Thyroid gland (tissue), 4 donors: ENCODE measurements around the gene CFL1. TPM values are rescaled to one million over a fixed set of nuclear protein-coding genes. Genes with fewer than 3 reads are reported as not detected.

Experiments
- DNase-seq, 2 donors: peaks; one replicate each; pipeline ENCODE4 v3.0.0-alpha.2; 2019
- H3K27ac ChIP-seq, 3 donors: fragments of 200-600 bp; sonication (generic); 1 replicate in 2 of 3; 2 replicates in 1 of 3; pipeline ENCODE4 v1.5.1; 2016 to 2019; ENCODE audit warnings: mild to moderate bottlenecking in 1 of 3, moderate library complexity in 1 of 3
- H3K27me3 ChIP-seq: fragments of 200-600 bp; sonication (generic); one replicate; pipeline ENCODE4 v1.5.1; 2019
- H3K36me3 ChIP-seq, 2 donors: fragments of 200-600 bp; sonication (generic); one replicate each; pipeline ENCODE4 v1.5.1; 2016 to 2019
- H3K4me1 ChIP-seq, 2 donors: fragments of 200-600 bp; sonication (generic); one replicate each; pipeline ENCODE4 v1.5.1; 2017 to 2019
- H3K4me3 ChIP-seq, 3 donors: fragments of 200-600 bp; sonication (generic); replicated peaks in 1 of 3; 1 replicate in 2 of 3; 2 replicates in 1 of 3; pipeline ENCODE4 v1.5.1; 2016; ENCODE audit warnings: mild to moderate bottlenecking in 1 of 3
- H3K9me3 ChIP-seq: fragments of 200-600 bp; sonication (generic); one replicate; pipeline ENCODE4 v1.5.1; 2017
- POLR2A ChIP-seq, 2 donors: fragments of 450-650 bp; IDR thresholded peaks; one replicate each; pipeline ENCODE4 v1.6.1; 2017; ENCODE audit warnings: antibody characterized with exemption in 2 of 2, mild to moderate bottlenecking in 2 of 2, moderate library complexity in 1 of 2
- WGBS, 2 donors: methylation state at CpG; one replicate each; pipeline ENCODE4 v1.1.5; 2017; 5-methylcytosine and 5-hydroxymethylcytosine counted together
- intact Hi-C: fragments of 100-400 bp; cut with DNase I; formaldehyde crosslinking; loops from one replicate; pipeline ENCODE4 v1.15.1; 2023
- total RNA-seq, 4 donors: library from RNA; depleted of rRNA; stranded (reverse); fragments of >200 nt; gene quantifications; one replicate each; pipeline ENCODE4 v1.2.3, GENCODE V29; 2016
- TF ChIP-seq, protein P1 (sequence below), 6 experiments: fragments of 200-600 bp in 3 of 6; fragments of 450-650 bp in 3 of 6; sonication (generic) in 3 of 6; IDR thresholded peaks; one replicate each; pipeline ENCODE4 v1.5.1; 2016 to 2019; ENCODE audit warnings: antibody characterized with exemption in 6 of 6, mild to moderate bottlenecking in 2 of 6, inconsistent platforms in 1 of 6, moderate library complexity in 1 of 6

Gene CFL1
- 100 to 1,000 TPM; 330 to 581 (median 494) TPM for total RNA-seq

- Histone ChIP-seq H3K27ac (peak within 1 kb of the TSS; percentile 92 to 100 (median 99)), H3K4me3 (peak within 1 kb of the TSS; percentile 88 to 99 (median 98)), H3K36me3 (peaks cover 31 to 35% of the 10 kb centered on the region in 2 donors), H3K27me3 (no peaks in the 10 kb centered on the region), H3K9me3 (no peaks in the 10 kb centered on the region), H3K4me1 (peaks cover 17 to 38% of the 10 kb centered on the region in 2 donors)
- peak; percentile 77 to 98 for TF ChIP-seq POLR2A (IDR thresholded peaks at IDR 0.05)
- TF ChIP-seq, protein P1, sequence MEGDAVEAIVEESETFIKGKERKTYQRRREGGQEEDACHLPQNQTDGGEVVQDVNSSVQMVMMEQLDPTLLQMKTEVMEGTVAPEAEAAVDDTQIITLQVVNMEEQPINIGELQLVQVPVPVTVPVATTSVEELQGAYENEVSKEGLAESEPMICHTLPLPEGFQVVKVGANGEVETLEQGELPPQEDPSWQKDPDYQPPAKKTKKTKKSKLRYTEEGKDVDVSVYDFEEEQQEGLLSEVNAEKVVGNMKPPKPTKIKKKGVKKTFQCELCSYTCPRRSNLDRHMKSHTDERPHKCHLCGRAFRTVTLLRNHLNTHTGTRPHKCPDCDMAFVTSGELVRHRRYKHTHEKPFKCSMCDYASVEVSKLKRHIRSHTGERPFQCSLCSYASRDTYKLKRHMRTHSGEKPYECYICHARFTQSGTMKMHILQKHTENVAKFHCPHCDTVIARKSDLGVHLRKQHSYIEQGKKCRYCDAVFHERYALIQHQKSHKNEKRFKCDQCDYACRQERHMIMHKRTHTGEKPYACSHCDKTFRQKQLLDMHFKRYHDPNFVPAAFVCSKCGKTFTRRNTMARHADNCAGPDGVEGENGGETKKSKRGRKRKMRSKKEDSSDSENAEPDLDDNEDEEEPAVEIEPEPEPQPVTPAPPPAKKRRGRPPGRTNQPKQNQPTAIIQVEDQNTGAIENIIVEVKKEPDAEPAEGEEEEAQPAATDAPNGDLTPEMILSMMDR (IDR thresholded peaks at IDR 0.05), result peak in 1 of 6 experiments; percentile 5
- WGBS, 2 donors, result 0 to 1% methylated on average over 10 to 27 of the region's 92 CpGs
- DNase-seq, result peak; percentile 99
- intact Hi-C loops, result no loop called here
Observed at GRCh38 chr11:65857853-65858680, at the start of gene CFL1. Gene CFL1, minus strand, starts transcription at chr11:65858180. Its CDS starts 81 bp downstream, at chr11:65858099.

DNA sequence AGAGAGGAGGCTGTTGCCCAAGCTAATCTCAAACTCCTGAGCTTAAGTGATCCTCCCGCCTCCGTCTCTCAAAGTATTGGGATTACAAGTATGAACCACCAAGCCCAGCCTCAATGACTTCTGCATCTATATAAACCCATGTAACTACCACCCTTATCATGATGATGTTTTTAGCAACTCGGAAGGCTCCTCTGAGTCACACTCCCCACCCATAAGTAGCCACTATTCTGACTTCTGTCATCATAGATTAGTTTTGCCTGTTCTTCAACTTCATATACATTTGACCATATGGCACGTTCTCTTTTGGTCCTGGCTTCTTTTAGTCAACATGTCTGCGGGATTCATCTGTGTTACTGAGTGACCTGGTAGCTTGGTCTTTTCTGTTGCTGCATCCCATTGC lies 48.6 kb upstream of the CFL1 start:
- no peak for DNase-seq
- no peaks in the 10 kb centered on the region for H3K9me3 ChIP-seq
- no peak overlapping the region for H3K4me3 ChIP-seq
- no peaks in the 10 kb centered on the region for H3K27me3 ChIP-seq
- no peak overlapping the region for H3K27ac ChIP-seq
- intact Hi-C loops, result no loop called here
- WGBS, 2 donors, result 92% methylated on average over 5 of the region's 5 CpGs
- H3K4me1 ChIP-seq, result peaks cover 0 to 4% of the 10 kb centered on the region in 2 donors
- TF ChIP-seq, protein P1 (IDR thresholded peaks at IDR 0.05), result no peak
- TF ChIP-seq POLR2A (IDR thresholded peaks at IDR 0.05), result no peak
- H3K36me3 ChIP-seq, result no peaks in the 10 kb centered on the region

GRCh38 chr11:65903715-65904114 lies 45.7 kb upstream of the CFL1 start:
- TF ChIP-seq, protein P1 (IDR thresholded peaks at IDR 0.05), result no peak
- no peak for TF ChIP-seq POLR2A (IDR thresholded peaks at IDR 0.05)
- no peak for DNase-seq
- no peaks in the 10 kb centered on the region for H3K9me3 ChIP-seq
- peaks cover 13 to 15% of the 10 kb centered on the region in 2 donors for H3K4me1 ChIP-seq
- H3K27ac ChIP-seq, result no peak overlapping the region
- 83 to 84% methylated on average over 8 of the region's 8 CpGs for WGBS, 2 donors
- peaks cover 9% of the 10 kb centered on the region for H3K27me3 ChIP-seq
- no peak overlapping the region for H3K4me3 ChIP-seq
- H3K36me3 ChIP-seq, result no peaks in the 10 kb centered on the region
- intact Hi-C loops, result no loop called here

DNA sequence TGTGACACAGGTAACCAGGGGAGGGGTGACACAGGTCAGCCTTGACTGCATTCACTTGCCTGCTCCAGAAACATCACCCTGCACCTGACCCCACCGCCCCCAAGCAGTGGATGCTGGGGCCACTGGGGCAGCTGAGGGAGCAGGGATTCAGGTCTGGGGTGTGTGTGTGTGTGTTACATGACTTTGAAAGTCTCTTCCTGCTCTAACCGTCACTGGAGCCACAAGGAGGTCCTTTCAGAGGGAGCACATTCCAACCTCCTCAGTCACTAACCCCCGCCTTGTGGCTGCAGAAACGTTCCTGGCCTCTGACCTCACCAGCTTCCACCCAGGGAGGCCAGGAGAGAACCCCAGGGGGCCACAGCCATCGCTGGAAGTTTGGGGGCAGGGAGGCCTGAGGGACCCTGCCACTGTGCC lies 45.1 kb upstream of the CFL1 start:
- 14 to 50% methylated on average over 4 of the region's 5 CpGs for WGBS, 2 donors
- Histone ChIP-seq H3K27ac (no peak overlapping the region), H3K36me3 (no peaks in the 10 kb centered on the region), H3K4me3 (no peak overlapping the region), H3K9me3 (no peaks in the 10 kb centered on the region), H3K27me3 (peaks cover 9% of the 10 kb centered on the region), H3K4me1 (peaks cover 13 to 15% of the 10 kb centered on the region in 2 donors)
- intact Hi-C loops, result no loop called here
- DNase-seq, result no peak
- no peak for TF ChIP-seq POLR2A (IDR thresholded peaks at IDR 0.05)
- TF ChIP-seq, protein P1 (IDR thresholded peaks at IDR 0.05), result no peak

GRCh38 chr11:65900899-65901180 lies 42.9 kb upstream of the CFL1 start:
- Histone ChIP-seq H3K4me1 (peaks cover 13 to 15% of the 10 kb centered on the region in 2 donors), H3K36me3 (no peaks in the 10 kb centered on the region), H3K27me3 (peaks cover 9% of the 10 kb centered on the region), H3K27ac (no peak overlapping the region), H3K9me3 (no peaks in the 10 kb centered on the region), H3K4me3 (no peak overlapping the region)
- no peak for DNase-seq
- intact Hi-C loops, result no loop called here
- TF ChIP-seq, protein P1 (IDR thresholded peaks at IDR 0.05), result no peak
- no peak for TF ChIP-seq POLR2A (IDR thresholded peaks at IDR 0.05)
- WGBS, 2 donors, result 58 to 70% methylated on average over 11 of the region's 11 CpGs
